Dendritic cell treated with granulocyte-macrophage colony-stimulating factor and Interleukin-4, amounts not matched to agents 40 ng/mL and 50 ng/mL, for 4 days (primary cell): ENCODE results near the gene PPP4R2.

ENCODE experiments used
- H3K27ac Mint-ChIP-seq: one replicate; pipeline ENCODE4 v1.8.0; 2022; ENCODE audit warnings: mild to moderate bottlenecking, mixed read lengths
- H3K27me3 Mint-ChIP-seq: one replicate; pipeline ENCODE4 v1.8.0; 2022; ENCODE audit warnings: mild to moderate bottlenecking, mixed read lengths
- H3K36me3 Mint-ChIP-seq: one replicate; pipeline ENCODE4 v1.8.0; 2022; ENCODE audit warnings: low read depth, mixed read lengths
- H3K4me1 Mint-ChIP-seq: one replicate; pipeline ENCODE4 v1.8.0; 2022; ENCODE audit warnings: low read depth, mixed read lengths
- H3K4me3 Mint-ChIP-seq: one replicate; pipeline ENCODE4 v1.8.0; 2022; ENCODE audit warnings: mild to moderate bottlenecking, moderate library complexity, mixed read lengths
- H3K9me3 Mint-ChIP-seq: one replicate; pipeline ENCODE4 v1.8.0; 2022; ENCODE audit warnings: mixed read lengths
- intact Hi-C: fragments of 100-400 bp; cut with micrococcal nuclease; formaldehyde crosslinking; loops from one replicate; pipeline ENCODE4 v1.15.0; 2022

PPP4R2 gene

DNA sequence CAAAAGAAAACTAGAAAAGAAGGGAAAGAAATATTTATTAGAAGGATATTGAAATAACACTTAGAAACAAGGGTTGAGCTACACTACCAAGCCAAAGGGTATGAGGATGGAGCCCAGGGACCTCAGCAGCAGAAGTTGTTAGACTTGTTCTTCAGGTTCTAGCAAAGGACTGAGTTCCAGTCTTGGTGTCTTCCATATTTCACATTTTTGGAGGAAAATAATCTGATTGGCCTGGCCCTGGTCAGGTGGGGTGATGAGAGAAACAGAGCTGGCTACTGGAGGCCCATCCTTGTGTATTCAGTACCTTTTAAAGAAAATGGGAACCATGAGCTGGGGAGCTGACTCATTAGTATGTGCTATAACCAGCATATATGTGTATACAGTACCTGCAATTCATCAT is 28.2 kb downstream of the PPP4R2 start:
- H3K36me3 Mint-ChIP-seq, result peaks cover 25% of the 10 kb centered on the region
- no peaks in the 10 kb centered on the region for H3K27me3 Mint-ChIP-seq
- H3K27ac Mint-ChIP-seq, result no peak overlapping the region
- H3K4me3 Mint-ChIP-seq, result no peak overlapping the region
- intact Hi-C loops, result no loop called here
- peaks cover 63% of the 10 kb centered on the region for H3K4me1 Mint-ChIP-seq
- H3K9me3 Mint-ChIP-seq, result no peaks in the 10 kb centered on the region

DNA sequence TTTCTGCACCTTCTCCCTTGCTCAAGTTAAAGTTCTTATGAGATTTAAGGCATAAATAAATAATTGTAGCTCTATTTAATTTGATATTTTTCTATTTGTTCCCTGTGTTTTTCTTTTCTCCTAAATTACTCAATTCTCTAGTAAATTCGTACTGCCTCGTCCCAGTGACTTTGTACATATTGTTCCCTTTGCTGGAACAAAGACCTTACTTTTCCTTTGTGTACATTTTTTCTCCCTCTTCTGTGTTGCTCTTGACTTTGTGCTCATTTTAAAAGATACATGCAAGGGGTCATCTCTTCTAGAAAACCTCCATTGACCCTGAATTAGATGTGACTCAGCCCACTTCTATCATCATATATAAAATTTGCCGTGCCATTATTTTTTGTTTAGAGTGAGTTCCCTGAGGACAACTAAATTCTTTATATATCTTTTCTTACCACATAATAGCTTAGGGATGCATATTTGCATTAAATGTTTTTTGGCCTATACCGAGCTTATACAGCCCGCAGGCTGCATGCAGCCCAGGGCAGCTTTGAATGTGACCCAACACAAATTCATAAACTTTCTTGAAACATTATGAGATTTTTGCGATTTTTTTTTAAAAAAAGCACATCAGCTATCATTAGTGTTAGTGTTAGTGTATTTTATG is 29.6 kb downstream of the PPP4R2 start:
- H3K9me3 Mint-ChIP-seq, result no peaks in the 10 kb centered on the region
- H3K27ac Mint-ChIP-seq, result no peak overlapping the region
- H3K27me3 Mint-ChIP-seq, result no peaks in the 10 kb centered on the region
- peaks cover 64% of the 10 kb centered on the region for H3K4me1 Mint-ChIP-seq
- intact Hi-C loops, result no loop called here
- no peak overlapping the region for H3K4me3 Mint-ChIP-seq
- peaks cover 38% of the 10 kb centered on the region for H3K36me3 Mint-ChIP-seq

DNA sequence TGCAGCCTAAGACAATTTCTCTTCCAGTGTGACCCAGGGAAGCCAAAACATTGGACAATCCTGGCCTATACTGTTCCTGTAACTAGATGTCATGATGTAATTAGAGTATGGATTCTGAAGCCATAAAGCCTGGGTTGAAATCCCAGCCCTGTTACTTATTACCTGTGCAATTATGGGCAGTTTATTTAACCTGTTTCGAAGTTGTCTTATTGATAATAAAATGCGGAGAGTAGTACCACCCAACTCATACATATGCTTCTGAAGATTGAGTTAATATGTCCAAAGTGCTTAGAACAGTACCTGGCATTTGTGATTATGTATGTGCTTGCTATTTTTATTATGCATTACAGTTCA is 30.1 kb downstream of the PPP4R2 start:
- Mint-ChIP-seq H3K4me3 (no peak overlapping the region), H3K4me1 (peaks cover 65% of the 10 kb centered on the region), H3K36me3 (peaks cover 38% of the 10 kb centered on the region), H3K9me3 (no peaks in the 10 kb centered on the region), H3K27ac (no peak overlapping the region), H3K27me3 (no peaks in the 10 kb centered on the region)
- intact Hi-C loops, result no loop called here

DNA sequence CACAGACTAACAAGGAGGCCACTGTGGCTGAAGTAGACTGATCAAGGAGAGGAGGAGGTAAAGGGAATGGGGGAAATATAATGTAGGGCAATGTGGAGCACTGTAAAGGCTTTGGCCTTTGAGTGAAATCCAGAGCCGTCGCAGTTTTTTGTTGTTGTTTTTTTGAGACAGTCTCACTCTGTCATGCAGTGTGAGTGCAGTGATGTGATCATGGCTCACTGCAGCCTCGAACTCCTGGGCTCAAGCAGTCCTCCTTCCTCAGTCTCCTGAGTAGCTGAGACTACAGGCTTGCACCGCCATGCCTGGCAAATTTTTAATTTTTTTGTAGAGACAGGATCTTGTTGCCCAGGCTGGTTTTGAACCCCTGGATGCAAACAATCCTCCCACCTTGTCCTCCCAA is 32.2 kb downstream of the PPP4R2 start:
- Mint-ChIP-seq H3K27me3 (no peaks in the 10 kb centered on the region), H3K4me3 (no peak overlapping the region), H3K9me3 (no peaks in the 10 kb centered on the region), H3K4me1 (peaks cover 71% of the 10 kb centered on the region), H3K36me3 (peaks cover 31% of the 10 kb centered on the region), H3K27ac (no peak overlapping the region)
- intact Hi-C loops, result no loop called here

DNA sequence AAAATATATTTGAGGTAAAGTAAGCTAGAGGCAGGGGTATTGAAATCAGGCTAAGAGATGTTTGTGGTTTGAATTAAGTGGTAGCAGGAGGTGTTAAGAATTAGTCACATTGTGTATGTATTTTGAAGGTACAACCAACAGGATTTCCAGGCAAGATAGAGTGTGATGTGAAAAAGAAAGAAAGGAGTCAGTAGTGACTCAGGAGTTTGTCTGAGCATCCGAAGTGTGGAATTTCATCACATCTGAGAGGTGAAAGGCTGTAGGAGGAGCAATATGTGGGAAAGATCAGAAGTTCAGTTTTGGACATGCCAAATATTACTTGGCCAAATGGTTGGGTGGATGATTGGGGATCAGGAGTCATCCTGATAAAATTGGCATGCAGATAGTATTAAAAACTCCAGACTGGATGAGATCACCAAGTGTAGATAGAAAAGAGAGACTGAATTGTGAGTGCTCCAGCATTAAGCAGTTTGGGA is 32.7 kb downstream of the PPP4R2 start:
- no peaks in the 10 kb centered on the region for H3K9me3 Mint-ChIP-seq
- H3K27ac Mint-ChIP-seq, result no peak overlapping the region
- peaks cover 74% of the 10 kb centered on the region for H3K4me1 Mint-ChIP-seq
- H3K36me3 Mint-ChIP-seq, result peaks cover 31% of the 10 kb centered on the region
- intact Hi-C loops, result no loop called here
- H3K4me3 Mint-ChIP-seq, result no peak overlapping the region
- H3K27me3 Mint-ChIP-seq, result no peaks in the 10 kb centered on the region

DNA sequence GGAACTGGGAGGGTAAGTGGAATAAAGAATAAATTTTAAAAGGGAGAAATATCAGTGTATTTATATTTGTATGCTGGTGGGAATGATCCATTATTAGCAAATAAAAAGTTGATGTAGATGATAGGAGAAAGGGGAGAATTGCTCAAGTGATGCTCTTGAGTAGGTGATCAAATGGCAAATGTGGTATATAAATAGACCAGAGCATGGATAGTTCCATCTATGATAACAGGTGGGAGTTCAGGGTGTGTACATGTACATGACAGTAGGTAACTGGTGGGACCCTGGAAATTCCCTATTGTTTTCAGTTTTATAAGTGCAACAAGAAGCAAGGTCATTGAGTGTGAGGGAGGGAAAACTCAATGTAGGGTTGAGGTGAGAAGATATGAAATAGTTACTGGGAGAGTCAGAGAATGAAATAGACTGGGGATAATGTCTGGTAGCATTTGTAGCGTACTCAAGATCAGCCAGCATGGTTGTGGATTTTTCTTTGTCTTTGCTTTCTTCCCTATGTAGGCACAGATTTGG is 33.5 kb downstream of the PPP4R2 start:
- Mint-ChIP-seq H3K4me1 (peaks cover 76% of the 10 kb centered on the region), H3K27ac (no peak overlapping the region), H3K27me3 (no peaks in the 10 kb centered on the region), H3K4me3 (no peak overlapping the region), H3K9me3 (no peaks in the 10 kb centered on the region), H3K36me3 (peaks cover 38% of the 10 kb centered on the region)
- intact Hi-C loops, result no loop called here

DNA sequence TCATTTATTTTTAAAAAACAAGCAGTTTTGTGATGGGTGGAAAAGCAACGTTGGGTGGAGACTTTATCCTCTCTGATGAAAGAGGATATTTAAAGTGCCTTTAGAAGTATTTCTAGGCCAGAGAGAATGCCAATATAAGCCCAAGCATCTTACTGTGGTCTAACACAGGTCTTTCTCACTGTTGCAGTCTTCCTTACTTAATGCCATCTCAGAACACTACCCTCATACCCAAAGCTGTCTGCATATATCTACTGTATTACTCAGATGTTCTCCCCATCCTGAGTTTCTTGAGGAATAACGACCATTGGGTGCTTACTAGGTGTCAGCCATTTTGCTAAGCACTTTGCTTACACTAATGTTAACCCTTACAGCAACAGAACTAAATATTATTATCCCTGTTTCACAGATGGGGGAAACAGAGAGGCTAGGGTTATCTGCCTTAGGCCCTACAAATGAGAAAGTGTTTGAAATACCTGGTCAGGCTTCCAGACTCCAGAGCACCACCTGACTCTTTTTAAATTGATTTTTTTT is 35.0 kb downstream of the PPP4R2 start:
- no peaks in the 10 kb centered on the region for H3K9me3 Mint-ChIP-seq
- peaks cover 42% of the 10 kb centered on the region for H3K36me3 Mint-ChIP-seq
- intact Hi-C loops, result no loop called here
- peaks cover 75% of the 10 kb centered on the region for H3K4me1 Mint-ChIP-seq
- no peaks in the 10 kb centered on the region for H3K27me3 Mint-ChIP-seq
- no peak overlapping the region for H3K4me3 Mint-ChIP-seq
- H3K27ac Mint-ChIP-seq, result no peak overlapping the region

DNA sequence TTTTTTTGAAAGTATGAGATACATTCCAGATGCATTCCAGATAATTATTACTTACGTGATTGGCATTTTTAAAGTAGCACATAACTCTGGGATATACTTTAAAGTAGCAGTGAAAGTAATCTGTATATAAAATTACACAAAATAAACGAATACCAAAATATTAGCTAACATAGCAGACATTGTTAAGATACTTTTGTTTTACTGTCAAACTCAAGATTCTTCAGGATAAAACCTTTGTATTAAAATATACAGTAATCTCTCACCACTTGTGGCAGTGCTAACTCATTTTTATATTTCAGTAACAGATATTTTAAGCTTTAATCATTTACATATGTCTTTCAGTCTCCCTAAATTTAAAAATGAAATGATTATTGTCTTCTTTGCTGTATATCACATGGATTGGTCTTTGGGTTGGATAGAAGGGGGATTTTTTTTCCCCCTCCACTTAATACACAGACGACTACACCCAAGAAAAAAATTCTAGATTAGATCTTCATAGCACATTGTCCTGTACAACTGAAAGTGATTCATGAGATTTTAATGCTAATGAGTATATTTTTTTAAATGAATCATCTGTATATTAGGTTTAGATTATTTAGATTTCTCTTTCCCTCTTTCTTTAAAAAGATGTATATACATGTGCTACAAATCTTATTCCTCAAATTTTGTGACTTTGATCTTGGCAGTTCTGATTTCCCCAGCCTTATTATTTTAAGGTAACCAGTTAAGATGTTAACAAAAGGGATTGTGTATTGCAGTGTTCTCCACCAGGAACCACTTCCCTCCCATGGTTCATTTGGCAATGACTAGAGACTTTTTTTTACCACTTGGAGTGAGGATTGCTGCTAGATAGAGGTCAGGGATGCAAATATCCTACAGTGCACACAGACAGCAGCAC is 40.3 kb downstream of the PPP4R2 start:
- no peak overlapping the region for H3K4me3 Mint-ChIP-seq
- no peak overlapping the region for H3K27ac Mint-ChIP-seq
- H3K36me3 Mint-ChIP-seq, result peaks cover 11% of the 10 kb centered on the region
- intact Hi-C loops, result no loop called here
- H3K4me1 Mint-ChIP-seq, result peaks cover 54% of the 10 kb centered on the region
- no peaks in the 10 kb centered on the region for H3K9me3 Mint-ChIP-seq
- no peaks in the 10 kb centered on the region for H3K27me3 Mint-ChIP-seq

DNA sequence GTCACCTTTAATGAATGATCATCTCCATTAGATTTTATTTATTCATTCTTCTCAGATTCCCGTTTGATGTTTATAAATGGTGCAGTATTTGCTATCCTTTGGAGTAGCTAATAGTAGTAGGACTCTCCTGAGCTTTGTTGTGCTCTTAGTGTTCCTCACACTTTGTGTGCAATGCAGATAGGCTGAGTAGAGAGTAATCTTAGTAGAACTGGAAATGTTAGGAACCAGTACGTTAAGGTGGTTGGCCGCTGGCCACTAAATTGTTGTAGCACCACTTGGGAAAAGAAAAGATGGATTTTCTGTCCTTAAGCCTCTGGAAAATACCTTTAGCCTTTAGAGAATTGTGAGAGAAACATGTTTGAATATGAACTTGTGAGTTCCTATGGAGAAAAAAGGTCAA is 44.9 kb downstream of the PPP4R2 start:
- Mint-ChIP-seq H3K27ac (no peak overlapping the region), H3K4me3 (no peak overlapping the region), H3K9me3 (no peaks in the 10 kb centered on the region), H3K36me3 (no peaks in the 10 kb centered on the region), H3K4me1 (peaks cover 32% of the 10 kb centered on the region), H3K27me3 (no peaks in the 10 kb centered on the region)
- intact Hi-C loops, result no loop called here

DNA sequence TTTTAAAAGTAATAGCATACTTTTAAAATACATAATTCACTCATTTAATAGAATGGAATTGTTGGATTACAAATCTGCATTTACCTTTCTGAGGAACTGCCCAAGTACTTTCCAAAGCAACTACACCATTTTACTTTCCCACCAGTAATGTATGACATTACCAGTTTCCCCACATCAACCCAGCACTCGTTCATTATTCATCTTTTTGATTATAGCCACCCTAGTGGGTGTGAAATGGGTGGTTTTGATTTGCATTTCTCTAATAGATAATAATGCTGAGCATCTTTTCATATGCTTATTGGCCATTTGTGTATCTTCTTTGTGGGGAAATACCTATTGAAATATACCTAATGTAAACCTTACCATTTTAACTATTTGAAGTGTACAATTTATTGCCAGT is 46.8 kb downstream of the PPP4R2 start:
- intact Hi-C loops, result no loop called here
- Mint-ChIP-seq H3K27me3 (no peaks in the 10 kb centered on the region), H3K4me1 (peaks cover 22% of the 10 kb centered on the region), H3K36me3 (peaks cover 10% of the 10 kb centered on the region), H3K9me3 (no peaks in the 10 kb centered on the region), H3K4me3 (no peak overlapping the region), H3K27ac (no peak overlapping the region)

DNA sequence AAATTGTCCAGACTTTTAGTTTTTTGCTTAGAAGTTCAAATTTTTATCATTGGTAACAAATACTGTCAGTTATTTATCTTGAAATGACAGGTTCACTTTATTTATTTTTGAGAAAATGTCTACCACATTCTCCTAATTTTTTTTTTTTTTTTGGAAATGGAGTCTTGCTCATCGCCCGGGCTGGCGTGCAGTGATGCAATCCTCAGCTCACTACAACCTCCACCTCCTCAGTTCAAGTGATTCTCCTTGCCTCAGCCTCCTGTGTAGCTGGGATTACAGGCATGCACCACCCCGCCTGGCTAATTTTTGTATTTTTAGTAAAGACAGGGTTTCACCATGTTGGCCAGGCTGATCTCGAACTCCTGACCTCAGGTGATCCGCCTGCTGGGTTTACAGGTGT is 48.8 kb downstream of the PPP4R2 start:
- no peaks in the 10 kb centered on the region for H3K9me3 Mint-ChIP-seq
- H3K4me1 Mint-ChIP-seq, result peaks cover 22% of the 10 kb centered on the region
- H3K36me3 Mint-ChIP-seq, result peaks cover 16% of the 10 kb centered on the region
- no peaks in the 10 kb centered on the region for H3K27me3 Mint-ChIP-seq
- H3K27ac Mint-ChIP-seq, result no peak overlapping the region
- no peak overlapping the region for H3K4me3 Mint-ChIP-seq
- intact Hi-C loops, result loop anchor here (5.0 kb wide), 1 partner anchor 38 kb away; no protein-coding TSS in a partner anchor

DNA sequence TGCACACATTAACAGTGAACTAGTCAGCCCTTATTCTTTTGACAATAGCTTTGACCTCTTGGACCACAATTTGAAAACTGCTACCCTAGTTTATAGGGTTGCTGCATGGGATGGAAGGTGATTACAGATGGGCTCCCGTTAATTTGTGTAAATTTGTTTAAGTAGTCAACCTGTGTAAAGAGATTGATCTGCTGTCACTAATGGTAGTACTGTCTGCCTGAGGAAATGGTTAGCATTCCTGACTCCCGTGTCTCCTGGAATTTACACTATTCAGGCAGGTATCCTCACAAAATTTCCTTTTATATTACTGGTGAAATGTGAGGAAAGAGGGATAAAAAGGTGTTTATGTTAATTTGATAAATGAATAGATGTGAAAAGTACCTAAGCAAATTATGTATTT is 49.6 kb downstream of the PPP4R2 start:
- Mint-ChIP-seq H3K9me3 (no peaks in the 10 kb centered on the region), H3K4me1 (peaks cover 22% of the 10 kb centered on the region), H3K27ac (no peak overlapping the region), H3K27me3 (no peaks in the 10 kb centered on the region), H3K36me3 (peaks cover 24% of the 10 kb centered on the region), H3K4me3 (no peak overlapping the region)
- intact Hi-C loops, result loop anchor here (5.0 kb wide), 1 partner anchor 39 kb away; no protein-coding TSS in a partner anchor

DNA sequence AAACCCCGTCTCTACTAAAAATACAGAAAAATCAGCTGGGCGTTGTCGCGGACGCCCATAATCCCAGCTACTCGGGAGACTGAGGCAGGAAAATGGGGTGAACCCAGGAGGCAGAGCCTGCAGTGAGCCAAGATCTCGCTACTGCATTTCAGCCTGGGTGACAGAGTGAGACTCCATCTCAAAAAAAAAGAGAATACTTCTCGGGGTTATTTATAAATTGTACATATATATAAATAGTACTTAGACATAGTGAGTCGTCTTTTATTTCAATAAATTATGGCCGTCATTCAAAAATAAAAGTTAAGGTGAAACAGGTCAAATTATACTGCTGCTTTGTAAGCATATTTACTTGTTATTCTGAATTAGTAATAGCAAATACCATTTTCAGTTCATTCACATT is 52.7 kb downstream of the PPP4R2 start:
- Mint-ChIP-seq H3K4me1 (peaks cover 5% of the 10 kb centered on the region), H3K9me3 (no peaks in the 10 kb centered on the region), H3K27me3 (no peaks in the 10 kb centered on the region), H3K4me3 (no peak overlapping the region), H3K27ac (no peak overlapping the region), H3K36me3 (peaks cover 31% of the 10 kb centered on the region)
- intact Hi-C loops, result loop anchor here (5.0 kb wide), 1 partner anchor 42 kb away; no protein-coding TSS in a partner anchor

DNA sequence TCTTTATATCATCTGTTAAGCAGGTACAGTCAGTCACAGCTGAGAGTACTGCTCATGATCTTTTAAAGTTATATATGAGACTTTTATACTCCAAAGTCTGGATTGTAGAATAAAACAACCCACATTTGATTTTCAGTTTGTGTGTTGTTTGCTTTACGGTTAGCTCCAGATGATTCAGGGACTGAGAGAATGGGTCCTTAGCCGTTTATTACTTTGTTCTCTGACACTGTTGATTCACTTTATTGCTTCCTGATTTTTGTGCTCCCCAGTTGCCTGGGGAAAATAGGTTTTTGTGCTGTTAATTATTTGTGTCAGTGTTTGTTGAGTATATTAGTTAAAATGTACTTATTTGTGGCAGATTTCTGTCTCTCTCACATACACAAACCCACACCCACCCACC is 56.2 kb downstream of the PPP4R2 start:
- H3K27ac Mint-ChIP-seq, result no peak overlapping the region
- H3K4me1 Mint-ChIP-seq, result peaks cover 10% of the 10 kb centered on the region
- no peaks in the 10 kb centered on the region for H3K9me3 Mint-ChIP-seq
- H3K36me3 Mint-ChIP-seq, result peaks cover 26% of the 10 kb centered on the region
- intact Hi-C loops, result loop anchor here (10.0 kb wide), 1 partner anchor 208 kb away; the partner anchor contains the start of gene SHQ1
- H3K4me3 Mint-ChIP-seq, result no peak overlapping the region
- no peaks in the 10 kb centered on the region for H3K27me3 Mint-ChIP-seq
